Mesenchymal stem cell (in vitro differentiated cells and primary cell): Measurements from ENCODE around the gene GARNL3.

Experiments
- DNase-seq: peaks from one replicate; pipeline ENCODE4 v3.0.0-alpha.2; 2013
- H2AFZ ChIP-seq: one replicate; pipeline ENCODE4 v1.6.1; 2013; ENCODE audit warnings: low read depth, mild to moderate bottlenecking, control low read depth, inconsistent platforms, low read length, moderate library complexity
- H2AK5ac ChIP-seq: 2 replicates; pipeline ENCODE4 v1.6.1; 2013; ENCODE audit warnings: low read length, moderate library complexity, mild to moderate bottlenecking, inconsistent platforms; ENCODE audit not compliant: severe bottlenecking
- H2BK120ac ChIP-seq: one replicate; pipeline ENCODE4 v1.6.1; 2013; ENCODE audit warnings: low read depth, mild to moderate bottlenecking, inconsistent platforms, low read length, moderate library complexity
- H2BK12ac ChIP-seq, 2 experiments: one replicate each; pipeline ENCODE4 v1.6.1; 2013; ENCODE audit warnings: inconsistent platforms in 2 of 2, low read length in 2 of 2, mild to moderate bottlenecking in 2 of 2, moderate library complexity in 2 of 2, control low read depth in 1 of 2
- H2BK15ac ChIP-seq: one replicate; pipeline ENCODE4 v1.6.1; 2013; ENCODE audit warnings: mild to moderate bottlenecking, low read depth, inconsistent platforms; ENCODE audit not compliant: poor library complexity, severe bottlenecking
- H2BK5ac ChIP-seq: 2 replicates; pipeline ENCODE4 v1.6.1; 2013; ENCODE audit warnings: low read depth, mild to moderate bottlenecking, low read length, control low read depth, inconsistent platforms; ENCODE audit not compliant: poor library complexity, severe bottlenecking
- H3K14ac ChIP-seq, 2 experiments: one replicate each; pipeline ENCODE4 v1.6.1; 2013; ENCODE audit warnings: inconsistent platforms in 2 of 2, low read length in 2 of 2, control low read depth in 1 of 2, mild to moderate bottlenecking in 1 of 2, moderate library complexity in 1 of 2
- H3K18ac ChIP-seq, 2 experiments: one replicate each; pipeline ENCODE4 v1.6.1; 2013; ENCODE audit warnings: inconsistent platforms in 2 of 2, low read length in 2 of 2, control low read depth in 1 of 2, low read depth in 1 of 2, mild to moderate bottlenecking in 1 of 2
- H3K23ac ChIP-seq, 2 experiments: one replicate each; pipeline ENCODE4 v1.6.1; 2013; ENCODE audit warnings: inconsistent platforms in 2 of 2, low read length in 2 of 2, mild to moderate bottlenecking in 2 of 2, moderate library complexity in 2 of 2, control low read depth in 1 of 2
- H3K27ac ChIP-seq: 2 replicates; pipeline ENCODE4 v1.5.1; 2013; ENCODE audit warnings: mild to moderate bottlenecking, moderate library complexity, low read length, control low read depth, inconsistent platforms; ENCODE audit not compliant: poor library complexity, severe bottlenecking
- H3K27me3 ChIP-seq, 2 experiments: 2 replicates each; pipeline versions ENCODE4 v1.6.1 to v1.7.0; 2013; ENCODE audit warnings: low read length in 2 of 2, mild to moderate bottlenecking in 2 of 2, moderate library complexity in 2 of 2, control low read depth in 1 of 2, inconsistent platforms in 1 of 2; ENCODE audit not compliant: control insufficient read depth in 1 of 2, insufficient read depth in 1 of 2
- H3K36me3 ChIP-seq, 2 experiments: 2 replicates each; pipeline versions ENCODE4 v1.6.1 to v1.7.0; 2013; ENCODE audit warnings: low read length in 2 of 2, control low read depth in 1 of 2, inconsistent platforms in 1 of 2, low read depth in 1 of 2, mild to moderate bottlenecking in 1 of 2; ENCODE audit not compliant: insufficient read depth in 2 of 2, control insufficient read depth in 1 of 2
- H3K4ac ChIP-seq, 2 experiments: one replicate each; pipeline ENCODE4 v1.6.1; 2013; ENCODE audit warnings: inconsistent platforms in 2 of 2, low read length in 2 of 2, mild to moderate bottlenecking in 2 of 2, moderate library complexity in 2 of 2, control low read depth in 1 of 2, low read depth in 1 of 2
- H3K4me1 ChIP-seq: 2 replicates; pipeline ENCODE4 v1.6.1; 2013; ENCODE audit warnings: low read depth, low read length, control low read depth; ENCODE audit not compliant: control insufficient read depth, insufficient read depth
- H3K4me2 ChIP-seq: 2 replicates; pipeline ENCODE4 v1.6.1; 2013; ENCODE audit warnings: low read length, mild to moderate bottlenecking, inconsistent platforms; ENCODE audit not compliant: poor library complexity, severe bottlenecking
- H3K4me3 ChIP-seq, 2 experiments: 2 replicates each; pipeline versions ENCODE4 v1.5.1 to v1.7.0; 2013; ENCODE audit warnings: low read length in 2 of 2, mild to moderate bottlenecking in 2 of 2, control low read depth in 1 of 2, low read depth in 1 of 2; ENCODE audit not compliant: insufficient read depth in 1 of 2
- H3K79me1 ChIP-seq: replicated peaks from 2 replicates; pipeline ENCODE4 v1.6.1; 2013; ENCODE audit warnings: mild to moderate bottlenecking, control low read depth, low read length, inconsistent platforms; ENCODE audit not compliant: poor library complexity, severe bottlenecking
- H3K9ac ChIP-seq: 2 replicates; pipeline ENCODE4 v1.7.0; 2013; ENCODE audit warnings: mild to moderate bottlenecking, low read length, moderate library complexity
- H3K9me3 ChIP-seq: 2 replicates; pipeline ENCODE4 v1.7.0; 2013; ENCODE audit warnings: mild to moderate bottlenecking, low read length; ENCODE audit not compliant: control insufficient read depth
- H4K8ac ChIP-seq: one replicate; pipeline ENCODE4 v1.6.1; 2013; ENCODE audit warnings: inconsistent platforms, mild to moderate bottlenecking, low read length, moderate library complexity
- H4K91ac ChIP-seq: one replicate; pipeline ENCODE4 v1.6.1; 2013; ENCODE audit warnings: mild to moderate bottlenecking, low read length, inconsistent platforms
- WGBS: methylation state at CpG from one replicate; pipeline ENCODE4 v1.1.7; 2013; ENCODE audit warnings: mixed read lengths; 5-methylcytosine and 5-hydroxymethylcytosine counted together

Gene GARNL3

DNA sequence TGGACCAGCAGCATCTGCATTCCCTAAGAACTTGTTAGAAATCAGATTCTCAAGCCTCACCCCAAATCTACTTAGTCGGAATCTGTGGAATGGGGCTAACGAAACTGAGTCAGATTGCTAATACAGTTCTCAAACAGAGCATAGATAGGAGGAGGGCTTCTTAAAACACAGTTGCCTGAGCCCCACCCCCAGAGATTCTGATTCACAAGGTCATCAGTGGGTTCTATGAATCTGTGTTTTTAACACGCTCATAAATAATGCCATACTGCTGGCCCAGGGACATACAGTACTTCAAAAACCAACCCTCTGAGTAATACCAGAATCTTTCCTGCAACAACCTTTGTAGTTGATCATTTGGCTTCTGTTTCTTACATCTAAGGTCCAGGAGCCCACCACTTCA, 32.9 kb upstream of the GARNL3 start:
- Histone ChIP-seq H4K91ac (no peak overlapping the region), H3K27ac (no peak overlapping the region), H3K36me3 (no peaks in the 10 kb centered on the region), H3K4me2 (no peak overlapping the region), H3K23ac (no peak overlapping the region), H3K4ac (no peak overlapping the region), H3K9ac (no peak overlapping the region), H3K4me3 (no peak overlapping the region), H4K8ac (no peak overlapping the region), H3K9me3 (no peaks in the 10 kb centered on the region), H2AK5ac (no peak overlapping the region), H3K27me3 (peaks cover 0 to 31% of the 10 kb centered on the region in 2 experiments), H2BK5ac (no peak overlapping the region), H2BK15ac (no peak overlapping the region), H2BK120ac (no peak overlapping the region), H3K79me1 (no peaks in the 10 kb centered on the region), H3K4me1 (no peaks in the 10 kb centered on the region), H2AFZ (no peak overlapping the region), H3K14ac (no peak overlapping the region), H3K18ac (no peak overlapping the region), H2BK12ac (no peak overlapping the region)
- WGBS, result 87% methylated on average over 3 of the region's 3 CpGs
- DNase-seq, result no peak

DNA sequence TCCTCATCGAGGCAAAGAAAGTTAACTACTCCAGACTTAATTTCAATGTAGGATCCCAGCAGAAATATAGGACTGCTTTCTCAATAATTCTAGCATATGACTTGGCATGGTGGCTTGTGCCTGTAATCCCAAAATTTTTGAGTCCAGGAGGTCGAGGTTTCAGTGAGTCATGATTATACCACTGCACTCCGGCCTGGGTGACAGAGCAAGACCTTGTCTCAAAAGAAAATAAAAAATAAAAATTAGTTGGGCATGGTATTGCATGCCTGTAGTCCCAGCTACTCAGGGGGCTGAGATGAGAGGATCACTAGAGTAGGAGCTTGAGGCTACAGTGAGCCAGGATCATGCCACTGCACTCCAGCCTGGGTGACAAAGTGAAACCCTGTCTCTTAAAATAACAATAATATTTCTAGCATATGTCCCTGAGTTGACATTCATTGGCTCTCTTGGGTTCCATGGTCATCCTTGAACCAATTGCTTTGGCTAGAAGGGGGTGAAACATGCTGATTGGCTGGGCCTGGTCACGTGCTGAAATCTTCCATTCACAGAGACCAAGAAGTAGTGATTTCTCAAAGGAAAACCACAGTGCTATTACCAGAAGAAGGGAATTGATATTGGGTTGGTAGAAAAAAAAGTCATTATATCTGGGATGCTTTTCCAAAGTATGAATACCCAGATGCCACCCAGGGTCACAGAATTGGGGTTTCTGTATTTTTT, 31.6 kb upstream of the GARNL3 start:
- H3K4me3 ChIP-seq, result no peak overlapping the region

GRCh38 chr9:127233550-127233949, 31.0 kb upstream of the GARNL3 start:
- Histone ChIP-seq H4K8ac (no peak overlapping the region), H3K4me1 (no peaks in the 10 kb centered on the region), H3K23ac (no peak overlapping the region), H2AFZ (no peak overlapping the region), H2BK5ac (no peak overlapping the region), H3K14ac (no peak overlapping the region), H2BK120ac (no peak overlapping the region), H2BK12ac (no peak overlapping the region), H3K27ac (no peak overlapping the region), H3K4ac (no peak overlapping the region), H3K4me2 (no peak overlapping the region), H3K4me3 (no peak overlapping the region), H4K91ac (no peak overlapping the region), H2AK5ac (no peak overlapping the region), H3K27me3 (peaks cover 0 to 41% of the 10 kb centered on the region in 2 experiments), H2BK15ac (no peak overlapping the region), H3K9me3 (no peaks in the 10 kb centered on the region), H3K36me3 (no peaks in the 10 kb centered on the region), H3K18ac (no peak overlapping the region), H3K79me1 (no peaks in the 10 kb centered on the region), H3K9ac (no peak overlapping the region)
- DNase-seq, result no peak
- WGBS, result 97% methylated on average over 4 of the region's 4 CpGs

More for the DNA sequence above, 31.6 kb upstream of the GARNL3 start:
- no peak overlapping the region for H2BK15ac ChIP-seq
- no peak overlapping the region for H2AFZ ChIP-seq
- H2BK12ac ChIP-seq, result no peak overlapping the region
- H3K4me1 ChIP-seq, result no peaks in the 10 kb centered on the region
- no peak overlapping the region for H3K18ac ChIP-seq
- H3K36me3 ChIP-seq, result no peaks in the 10 kb centered on the region
- no peak overlapping the region for H4K8ac ChIP-seq
- H3K23ac ChIP-seq, result no peak overlapping the region
- no peak overlapping the region for H4K91ac ChIP-seq
- no peaks in the 10 kb centered on the region for H3K79me1 ChIP-seq
- no peak overlapping the region for H2BK120ac ChIP-seq
- WGBS, result 82% methylated on average over 4 of the region's 4 CpGs
- H3K27me3 ChIP-seq, result peaks cover 0 to 36% of the 10 kb centered on the region in 2 experiments
- no peak overlapping the region for H3K9ac ChIP-seq
- no peaks in the 10 kb centered on the region for H3K9me3 ChIP-seq
- no peak overlapping the region for H2AK5ac ChIP-seq
- no peak overlapping the region for H3K14ac ChIP-seq
- H3K4ac ChIP-seq, result no peak overlapping the region
- DNase-seq, result no peak
- no peak overlapping the region for H3K27ac ChIP-seq
- H3K4me2 ChIP-seq, result no peak overlapping the region
- no peak overlapping the region for H2BK5ac ChIP-seq

GRCh38 chr9:127233989-127234388, 30.6 kb upstream of the GARNL3 start:
- Histone ChIP-seq H3K23ac (no peak overlapping the region), H3K27me3 (peaks cover 0 to 45% of the 10 kb centered on the region in 2 experiments), H3K4me3 (no peak overlapping the region), H3K4me1 (no peaks in the 10 kb centered on the region), H3K4ac (no peak overlapping the region), H3K14ac (no peak overlapping the region), H2BK15ac (no peak overlapping the region), H2BK120ac (no peak overlapping the region), H3K36me3 (no peaks in the 10 kb centered on the region), H2BK5ac (no peak overlapping the region), H3K79me1 (no peaks in the 10 kb centered on the region), H3K9ac (no peak overlapping the region), H3K27ac (no peak overlapping the region), H3K18ac (no peak overlapping the region), H3K9me3 (no peaks in the 10 kb centered on the region), H2AFZ (no peak overlapping the region), H4K8ac (no peak overlapping the region), H3K4me2 (no peak overlapping the region), H2AK5ac (no peak overlapping the region), H4K91ac (no peak overlapping the region), H2BK12ac (no peak overlapping the region)
- WGBS, result no CpG with 5 or more reads among the region's 1 CpG
- no peak for DNase-seq
